ENCODE measurements around the gene CCDC88C. TPM values are rescaled to one million over a fixed set of nuclear protein-coding genes. Genes with fewer than 3 reads are reported as not detected.
"Not testable (repeated sequence)": the region's sequence is repeated elsewhere in the genome, so short reads cannot be mapped to it uniquely, and the experiment has no call there.

The CCDC88C gene
- total RNA-seq, 1 donor from 2014 or later = 44.6 TPM

DNA sequence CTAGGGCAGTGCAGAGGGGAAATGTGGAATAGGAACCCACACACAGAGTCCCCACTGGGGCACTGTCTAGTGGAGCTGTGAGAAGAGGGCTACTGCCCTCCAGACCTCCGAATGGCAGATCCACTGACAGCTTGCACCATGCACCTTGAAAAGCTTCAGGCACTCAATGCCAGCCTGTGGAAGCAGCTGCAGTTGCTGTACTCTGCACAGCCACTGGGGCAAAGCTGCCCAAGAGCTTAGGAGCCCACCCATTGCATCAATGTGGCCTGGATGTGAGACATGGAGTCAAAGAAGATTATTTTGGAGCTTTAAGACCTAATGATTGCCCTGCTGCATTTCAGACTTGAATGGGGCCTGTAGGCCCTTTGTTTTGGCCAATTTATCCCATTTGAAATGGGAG, 21.7 kb upstream of the CCDC88C start:
- H3K27ac Mint-ChIP-seq (ENCODE audit: unreplicated experiment) = no peak overlapping the region
- H3K27me3 Mint-ChIP-seq (ENCODE audit: low read depth) = peaks cover 9% of the 10 kb centered on the region
- no peak overlapping the region for H3K4me3 Mint-ChIP-seq
- H3K9me3 Mint-ChIP-seq = peaks cover 8% of the 10 kb centered on the region
- H3K4me1 Mint-ChIP-seq = no peaks in the 10 kb centered on the region
- TF ChIP-seq, protein P1, sequence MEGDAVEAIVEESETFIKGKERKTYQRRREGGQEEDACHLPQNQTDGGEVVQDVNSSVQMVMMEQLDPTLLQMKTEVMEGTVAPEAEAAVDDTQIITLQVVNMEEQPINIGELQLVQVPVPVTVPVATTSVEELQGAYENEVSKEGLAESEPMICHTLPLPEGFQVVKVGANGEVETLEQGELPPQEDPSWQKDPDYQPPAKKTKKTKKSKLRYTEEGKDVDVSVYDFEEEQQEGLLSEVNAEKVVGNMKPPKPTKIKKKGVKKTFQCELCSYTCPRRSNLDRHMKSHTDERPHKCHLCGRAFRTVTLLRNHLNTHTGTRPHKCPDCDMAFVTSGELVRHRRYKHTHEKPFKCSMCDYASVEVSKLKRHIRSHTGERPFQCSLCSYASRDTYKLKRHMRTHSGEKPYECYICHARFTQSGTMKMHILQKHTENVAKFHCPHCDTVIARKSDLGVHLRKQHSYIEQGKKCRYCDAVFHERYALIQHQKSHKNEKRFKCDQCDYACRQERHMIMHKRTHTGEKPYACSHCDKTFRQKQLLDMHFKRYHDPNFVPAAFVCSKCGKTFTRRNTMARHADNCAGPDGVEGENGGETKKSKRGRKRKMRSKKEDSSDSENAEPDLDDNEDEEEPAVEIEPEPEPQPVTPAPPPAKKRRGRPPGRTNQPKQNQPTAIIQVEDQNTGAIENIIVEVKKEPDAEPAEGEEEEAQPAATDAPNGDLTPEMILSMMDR (conservative IDR thresholded peaks at IDR 0.05) = no peak
- peaks cover 12% of the 10 kb centered on the region for H3K36me3 Mint-ChIP-seq (ENCODE audit: low read depth)
- DNase-seq (ENCODE audit: low read depth, low spot score) = no peak

DNA sequence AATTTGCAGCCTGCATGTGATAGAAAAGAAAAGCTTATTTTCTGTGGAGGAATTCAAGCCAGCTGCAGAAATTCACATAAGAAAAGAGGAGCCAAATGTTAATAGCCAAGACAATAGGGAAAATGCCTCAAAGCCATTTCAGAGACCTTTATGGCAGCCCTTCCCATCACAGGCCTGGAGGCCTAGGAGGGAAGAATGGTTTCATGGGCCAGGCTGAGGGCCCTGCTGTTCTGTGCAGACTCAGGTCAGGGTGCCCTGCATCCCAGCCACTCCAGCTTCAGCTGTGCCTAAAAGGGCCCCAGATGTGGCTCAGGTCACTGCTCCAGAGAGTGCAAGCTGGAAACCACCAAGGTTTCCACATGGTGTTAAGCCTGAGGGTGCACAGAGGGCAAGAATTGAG, 21.2 kb upstream of the CCDC88C start:
- Mint-ChIP-seq H3K36me3 (ENCODE audit: low read depth) (peaks cover 12% of the 10 kb centered on the region), H3K4me3 (no peak overlapping the region), H3K4me1 (no peaks in the 10 kb centered on the region), H3K9me3 (peaks cover 8% of the 10 kb centered on the region), H3K27ac (ENCODE audit: unreplicated experiment) (no peak overlapping the region), H3K27me3 (ENCODE audit: low read depth) (peaks cover 5% of the 10 kb centered on the region)
- TF ChIP-seq, protein P1 (conservative IDR thresholded peaks at IDR 0.05) = no peak
- no peak for DNase-seq (ENCODE audit: low read depth, low spot score)

DNA sequence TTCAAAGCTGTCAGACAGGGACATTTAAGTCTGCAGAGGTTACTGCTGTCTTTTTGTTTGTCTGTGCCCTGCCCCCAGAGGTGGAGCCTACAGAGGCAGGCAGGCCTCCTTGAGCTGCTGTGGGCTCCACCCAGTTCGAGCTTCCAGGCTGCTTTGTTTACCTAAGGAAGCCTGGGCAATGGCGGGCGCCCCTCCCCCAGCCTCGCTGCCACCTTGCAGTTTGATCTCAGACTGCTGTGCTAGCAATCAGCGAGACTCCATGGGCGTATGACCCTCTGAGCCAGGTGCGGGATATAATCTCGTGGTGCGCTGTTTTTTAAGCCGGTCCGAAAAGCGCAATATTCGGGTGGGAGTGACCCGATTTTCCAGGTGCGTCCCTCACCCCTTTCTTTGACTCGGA, 18.6 kb upstream of the CCDC88C start:
- H3K27me3 Mint-ChIP-seq (ENCODE audit: low read depth); H3K4me3 Mint-ChIP-seq; DNase-seq (ENCODE audit: low read depth, low spot score); H3K9me3 Mint-ChIP-seq; H3K27ac Mint-ChIP-seq (ENCODE audit: unreplicated experiment); H3K4me1 Mint-ChIP-seq: not testable (repeated sequence)
- peaks cover 10% of the 10 kb centered on the region for H3K36me3 Mint-ChIP-seq (ENCODE audit: low read depth)

DNA sequence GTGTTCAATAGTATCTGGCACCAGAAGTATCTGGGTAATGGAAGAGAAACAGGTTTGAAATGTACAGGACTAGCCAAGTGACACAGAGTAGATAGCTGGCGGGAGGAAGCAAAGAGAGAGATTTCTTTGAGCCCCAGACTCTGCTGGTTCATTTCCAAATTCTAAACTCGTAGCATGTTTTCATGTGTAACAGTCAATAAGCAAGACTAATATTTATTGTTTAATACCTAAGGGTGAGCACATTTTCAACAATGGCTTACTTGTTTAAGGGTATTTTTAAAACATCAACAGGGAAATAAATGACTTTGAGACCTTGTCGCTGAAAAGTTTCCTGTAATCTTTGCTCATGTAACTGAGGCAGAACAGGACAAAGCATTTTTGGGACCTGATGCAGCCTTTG, 11.8 kb upstream of the CCDC88C start:
- H3K27ac Mint-ChIP-seq (ENCODE audit: unreplicated experiment) = no peak overlapping the region
- peaks cover 3% of the 10 kb centered on the region for H3K9me3 Mint-ChIP-seq
- no peak overlapping the region for H3K4me3 Mint-ChIP-seq
- no peaks in the 10 kb centered on the region for H3K36me3 Mint-ChIP-seq (ENCODE audit: low read depth)
- DNase-seq (ENCODE audit: low read depth, low spot score) = no peak
- H3K4me1 Mint-ChIP-seq = no peaks in the 10 kb centered on the region
- TF ChIP-seq, protein P1 (conservative IDR thresholded peaks at IDR 0.05) = no peak
- H3K27me3 Mint-ChIP-seq (ENCODE audit: low read depth) = no peaks in the 10 kb centered on the region

DNA sequence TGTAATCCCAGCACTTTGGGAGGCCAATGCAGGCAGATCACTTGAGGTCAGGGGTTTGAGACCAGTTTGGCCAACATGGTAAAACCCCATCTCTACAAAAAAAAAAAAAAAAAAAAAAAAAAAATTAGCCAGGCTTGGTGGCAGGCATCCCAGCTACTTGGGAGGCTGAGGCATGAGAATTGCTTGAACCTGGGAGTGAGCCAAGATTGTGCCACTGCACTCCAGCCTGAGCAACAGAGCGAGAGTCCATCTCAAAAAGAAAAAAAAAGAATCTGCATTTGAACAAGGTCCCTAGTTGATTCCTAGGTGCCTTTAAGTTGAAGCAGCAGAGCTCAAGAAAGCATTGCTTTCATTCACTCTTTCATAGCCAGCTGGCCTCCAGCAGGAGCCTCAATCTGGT, 11.3 kb upstream of the CCDC88C start:
- not testable (repeated sequence) for DNase-seq (ENCODE audit: low read depth, low spot score); H3K4me3 Mint-ChIP-seq

DNA sequence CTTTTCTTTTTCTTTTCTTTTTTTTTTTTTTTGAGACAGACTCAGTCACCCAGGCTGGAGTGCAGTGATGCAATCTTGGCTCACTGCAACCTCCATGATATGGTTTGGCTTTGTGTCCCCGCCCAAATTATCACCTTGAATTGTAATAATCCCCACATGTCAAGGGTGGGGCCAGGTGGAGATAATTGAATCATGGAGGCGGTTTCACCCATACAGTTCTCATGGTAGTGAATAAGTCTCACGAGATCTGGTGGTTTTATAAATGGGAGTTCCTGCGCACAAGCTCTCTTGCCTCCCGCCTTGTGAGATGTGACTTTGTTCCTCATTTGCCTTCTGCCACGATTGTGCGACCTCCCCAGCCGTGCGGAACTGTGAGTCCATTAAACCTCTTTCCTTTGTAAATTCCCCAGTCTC, 7.9 kb upstream of the CCDC88C start:
- not testable (repeated sequence) for H3K27ac Mint-ChIP-seq (ENCODE audit: unreplicated experiment); H3K27me3 Mint-ChIP-seq (ENCODE audit: low read depth); H3K36me3 Mint-ChIP-seq (ENCODE audit: low read depth); H3K9me3 Mint-ChIP-seq; H3K4me1 Mint-ChIP-seq; DNase-seq (ENCODE audit: low read depth, low spot score); H3K4me3 Mint-ChIP-seq

More for the DNA sequence above, 11.3 kb upstream of the CCDC88C start:
- H3K4me1 Mint-ChIP-seq; H3K27ac Mint-ChIP-seq (ENCODE audit: unreplicated experiment); H3K27me3 Mint-ChIP-seq (ENCODE audit: low read depth); H3K36me3 Mint-ChIP-seq (ENCODE audit: low read depth); H3K9me3 Mint-ChIP-seq: not testable (repeated sequence)

DNA sequence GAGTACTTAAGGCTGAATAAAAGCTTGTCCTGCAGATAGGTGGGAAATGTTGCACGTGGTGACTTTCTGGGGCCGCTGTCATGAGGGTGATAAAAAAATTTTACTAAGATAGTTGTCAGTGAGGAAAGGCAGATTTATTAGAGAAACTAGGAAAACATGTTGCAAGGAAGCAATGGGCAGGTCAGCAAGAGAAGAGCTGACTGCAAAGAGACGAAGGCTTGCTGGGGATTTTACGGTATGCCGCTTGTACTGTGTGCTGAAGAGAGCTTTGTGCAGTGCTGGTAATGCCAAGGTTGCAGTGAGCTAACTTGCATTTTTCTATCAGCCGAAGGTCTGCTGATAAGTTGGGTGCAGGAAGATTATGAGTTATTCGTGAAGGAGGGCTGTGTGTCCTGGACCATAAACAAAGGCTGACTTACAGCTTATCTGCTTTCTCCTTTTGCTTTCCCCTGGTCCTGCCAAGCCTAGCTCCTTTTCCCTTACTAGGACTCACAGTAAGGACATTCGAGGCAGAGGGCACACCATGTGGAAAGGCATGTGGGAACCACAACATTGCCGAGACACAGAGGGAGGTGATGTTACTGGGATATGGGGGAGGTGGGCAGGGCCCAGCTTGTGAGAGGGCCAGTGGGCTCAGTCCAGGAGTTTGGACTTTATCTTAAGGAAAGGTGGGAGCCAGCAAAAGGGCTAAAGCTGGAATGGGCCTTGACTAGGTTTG, 7.4 kb upstream of the CCDC88C start:
- Mint-ChIP-seq H3K9me3 (peaks cover 3% of the 10 kb centered on the region), H3K36me3 (ENCODE audit: low read depth) (no peaks in the 10 kb centered on the region), H3K27me3 (ENCODE audit: low read depth) (no peaks in the 10 kb centered on the region), H3K27ac (ENCODE audit: unreplicated experiment) (no peak overlapping the region), H3K4me3 (no peak overlapping the region), H3K4me1 (no peaks in the 10 kb centered on the region)
- DNase-seq (ENCODE audit: low read depth, low spot score) = no peak
- TF ChIP-seq, protein P1 (conservative IDR thresholded peaks at IDR 0.05) = no peak

Measured in neural crest cell (in vitro differentiated cells).